IMR-90 (cell line): Measurements from ENCODE around the gene ACE. TPM values are rescaled to one million over a fixed set of nuclear protein-coding genes. Genes with fewer than 3 reads are reported as not detected.
A peak's percentile ranks its signal among the peaks of the same experiment; 100 is the strongest.

Source experiments
- ATAC-seq: fragments of 200-7000 bp; cut with Tn5 transposase; 2 replicates; pipeline ENCODE4 v1.9.1; 2020; ENCODE audit warnings: low read depth, mild to moderate bottlenecking, moderate library complexity
- BruUV-seq: library from RNA; stranded (reverse); fragments of 400-500 nt; replicated peaks from 2 replicates; lab custom pipeline; 2021; lab: Mats Ljungman, UMichigan
- CTCF ChIA-PET: fragments of 300-600 bp; formaldehyde crosslinking; extraction: SDS; loops from one replicate; lab custom pipeline; 2021; ENCODE audit warnings: antibody characterized with exemption; lab: Yijun Ruan, JAX
- POLR2A ChIA-PET: fragments of 300-600 bp; sonication (Branson Sonifier 250); formaldehyde crosslinking; loops from one replicate; lab custom pipeline; 2022; ENCODE audit warnings: antibody characterized with exemption; ENCODE audit not compliant: unreplicated experiment; lab: Charles Lee
- DNase-seq: peaks from one replicate; pipeline ENCODE4 v3.0.0; 2013
- H2AFZ ChIP-seq: replicated peaks from 2 replicates; pipeline ENCODE3; 2013; ENCODE audit warnings: low read length, mild to moderate bottlenecking; ENCODE audit not compliant: poor library complexity
- H2AK5ac ChIP-seq: 2 replicates; pipeline ENCODE4 v1.6.1; 2013; ENCODE audit warnings: low read depth, low read length, inconsistent platforms
- H2AK9ac ChIP-seq: replicated peaks from 2 replicates; pipeline ENCODE3; 2013; ENCODE audit warnings: mild to moderate bottlenecking, low read depth, low read length, moderate library complexity; ENCODE audit not compliant: poor library complexity
- H2BK120ac ChIP-seq: 2 replicates; pipeline ENCODE4 v1.6.1; 2013; ENCODE audit warnings: low read depth, low read length, inconsistent platforms
- H2BK15ac ChIP-seq: 3 replicates; pipeline ENCODE4 v1.6.1; 2013; ENCODE audit warnings: low read depth, low read length, inconsistent platforms
- H2BK20ac ChIP-seq: 2 replicates; pipeline ENCODE4 v1.6.1; 2013; ENCODE audit warnings: low read depth, mild to moderate bottlenecking, inconsistent platforms, low read length, moderate library complexity
- H2BK5ac ChIP-seq: 2 replicates; pipeline ENCODE4 v1.6.1; 2013; ENCODE audit warnings: mild to moderate bottlenecking, low read depth, low read length, inconsistent platforms; ENCODE audit not compliant: poor library complexity, severe bottlenecking
- H3K14ac ChIP-seq: replicated peaks from 2 replicates; pipeline ENCODE4 v1.6.1; 2013; ENCODE audit warnings: low read depth, low read length, inconsistent platforms
- H3K18ac ChIP-seq: 2 replicates; pipeline ENCODE4 v1.6.1; 2013; ENCODE audit warnings: low read depth, low read length, control low read depth
- H3K23ac ChIP-seq: 2 replicates; pipeline ENCODE4 v1.6.1; 2013; ENCODE audit warnings: low read depth, low read length, inconsistent platforms
- H3K27ac ChIP-seq: 2 replicates; pipeline ENCODE4 v1.5.1; 2013; ENCODE audit warnings: mild to moderate bottlenecking, control low read depth, low read length; ENCODE audit not compliant: insufficient read depth
- H3K27me3 ChIP-seq: 2 replicates; pipeline ENCODE4 v1.6.1; 2013; ENCODE audit warnings: low read length; ENCODE audit not compliant: control insufficient read depth, insufficient read depth
- H3K36me3 ChIP-seq: 2 replicates; pipeline ENCODE4 v1.6.1; 2013; ENCODE audit warnings: low read length, mixed read lengths; ENCODE audit not compliant: control insufficient read depth, insufficient read depth
- H3K4ac ChIP-seq: 2 replicates; pipeline ENCODE4 v1.6.1; 2013; ENCODE audit warnings: low read depth, low read length, inconsistent platforms
- H3K4me1 ChIP-seq: 2 replicates; pipeline ENCODE4 v1.6.1; 2013; ENCODE audit warnings: low read length, mixed read lengths; ENCODE audit not compliant: control insufficient read depth, insufficient read depth
- H3K4me2 ChIP-seq: 2 replicates; pipeline ENCODE4 v1.6.1; 2013; ENCODE audit warnings: low read depth, mild to moderate bottlenecking, control low read depth, low read length, moderate library complexity
- H3K4me3 ChIP-seq: 2 replicates; pipeline ENCODE4 v1.5.1; 2013; ENCODE audit warnings: low read depth, mild to moderate bottlenecking, control low read depth, low read length, moderate library complexity; ENCODE audit not compliant: insufficient read depth
- H3K56ac ChIP-seq: 2 replicates; pipeline ENCODE4 v1.6.1; 2013; ENCODE audit warnings: low read length, inconsistent platforms; ENCODE audit not compliant: insufficient read depth; ENCODE audit errors: extremely low read depth
- H3K79me1 ChIP-seq, 2 experiments: 2 replicates each; pipeline ENCODE4 v1.6.1; 2013; ENCODE audit warnings: low read length in 2 of 2, inconsistent platforms in 1 of 2, low read depth in 1 of 2
- H3K9ac ChIP-seq: 2 replicates; pipeline ENCODE4 v1.6.1; 2013; ENCODE audit warnings: low read depth, low read length, control low read depth
- H3K9me1 ChIP-seq: 2 replicates; pipeline ENCODE4 v1.6.1; 2013; ENCODE audit warnings: low read length, inconsistent platforms; ENCODE audit not compliant: insufficient read depth
- H3K9me3 ChIP-seq: 2 replicates; pipeline ENCODE4 v1.6.1; 2013; ENCODE audit warnings: low read length; ENCODE audit not compliant: control insufficient read depth, insufficient read depth
- H4K20me1 ChIP-seq: 2 replicates; pipeline ENCODE4 v1.6.1; 2013; ENCODE audit warnings: low read length, inconsistent platforms; ENCODE audit not compliant: insufficient read depth
- H4K5ac ChIP-seq: 2 replicates; pipeline ENCODE4 v1.6.1; 2013; ENCODE audit warnings: mild to moderate bottlenecking, low read depth, low read length, control low read depth
- H4K8ac ChIP-seq, 2 experiments: 2 replicates each; pipeline ENCODE4 v1.6.1; 2013; ENCODE audit warnings: low read depth in 2 of 2, low read length in 2 of 2, control low read depth in 1 of 2, inconsistent platforms in 1 of 2
- H4K91ac ChIP-seq: 2 replicates; pipeline ENCODE4 v1.6.1; 2013; ENCODE audit warnings: low read depth, low read length, inconsistent platforms; ENCODE audit not compliant: insufficient read depth
- BHLHE40 ChIP-seq: fragments of 150-350 bp; IDR thresholded peaks from 2 replicates; pipeline ENCODE4 v1.6.1; 2016; ENCODE audit warnings: mild to moderate bottlenecking, low read depth, low read length
- CEBPB ChIP-seq: IDR thresholded peaks from 2 replicates; pipeline ENCODE4 v1.6.1; 2012; ENCODE audit warnings: low read depth, low read length, improper control_type of control experiment
- CHD1 ChIP-seq: IDR thresholded peaks from 2 replicates; pipeline ENCODE4 v1.6.1; 2012; ENCODE audit warnings: low read depth, low read length, improper control_type of control experiment
- CTCF ChIP-seq: conservative IDR thresholded peaks from 2 replicates; pipeline ENCODE4 v1.5.1; 2012; ENCODE audit warnings: mild to moderate bottlenecking, low read depth, low read length, improper control_type of control experiment
- FOS ChIP-seq: fragments of 150-350 bp; IDR thresholded peaks from 2 replicates; pipeline ENCODE4 v1.6.1; 2016; ENCODE audit warnings: low read depth, low read length
- MAFK ChIP-seq: IDR thresholded peaks from 2 replicates; pipeline ENCODE4 v1.6.1; 2012; ENCODE audit warnings: low read depth, low read length, improper control_type of control experiment
- MAZ ChIP-seq: IDR thresholded peaks from 2 replicates; pipeline ENCODE4 v1.6.1; 2012; ENCODE audit warnings: low read depth, mild to moderate bottlenecking, low read length, improper control_type of control experiment, moderate library complexity, borderline replicate concordance
- MXI1 ChIP-seq: IDR thresholded peaks from 2 replicates; pipeline ENCODE4 v1.6.1; 2012; ENCODE audit warnings: low read depth, mild to moderate bottlenecking, low read length, moderate library complexity, borderline replicate concordance
- NFE2L2 ChIP-seq: fragments of 150-350 bp; IDR thresholded peaks from 2 replicates; pipeline ENCODE4 v1.6.1; 2016; ENCODE audit warnings: low read depth, mild to moderate bottlenecking, low read length
- POLR2A ChIP-seq: IDR thresholded peaks from 2 replicates; pipeline ENCODE4 v1.6.1; 2012; ENCODE audit warnings: mild to moderate bottlenecking, low read depth, low read length
- RAD21 ChIP-seq: IDR thresholded peaks from 2 replicates; pipeline ENCODE4 v1.6.1; 2012; ENCODE audit warnings: low read length, improper control_type of control experiment
- RCOR1 ChIP-seq: IDR thresholded peaks from 2 replicates; pipeline ENCODE4 v1.6.1; 2012; ENCODE audit warnings: mild to moderate bottlenecking, low read length, improper control_type of control experiment; ENCODE audit not compliant: insufficient replicate concordance
- RFX5 ChIP-seq: IDR thresholded peaks from 2 replicates; pipeline ENCODE4 v1.8.0; 2012; ENCODE audit warnings: low read depth, mild to moderate bottlenecking, low read length, moderate library complexity
- SMC3 ChIP-seq: fragments of 150-350 bp; IDR thresholded peaks from 2 replicates; pipeline ENCODE4 v1.6.1; 2016; ENCODE audit warnings: low read depth, mild to moderate bottlenecking, antibody characterized with exemption, low read length, moderate library complexity
- WGBS, 2 experiments: methylation state at CpG; one replicate each; pipeline versions ENCODE4 v1.1.5 to v1.1.7; 2013; ENCODE audit warnings: missing lambda C conversion rate in 2 of 2; ENCODE audit not compliant: insufficient read length in 1 of 2; ENCODE audit errors: extremely low coverage in 2 of 2; 5-methylcytosine and 5-hydroxymethylcytosine counted together
- dilution Hi-C: fragments of 300-500 bp; cut with HindIII; formaldehyde crosslinking; loops from one replicate; pipeline ENCODE4 v1.14.3; 2018; ENCODE audit warnings: low sequenced_read_pairs; ENCODE audit not compliant: unreplicated experiment
- in situ Hi-C: fragments of 300-500 bp; cut with MboI; formaldehyde crosslinking; loops from 3 replicates; pipeline ENCODE4 v1.14.3; 2019; ENCODE audit warnings: low sequenced_read_pairs, inconsistent platforms, mixed read lengths
- intact Hi-C: fragments of 100-400 bp; cut with micrococcal nuclease; formaldehyde crosslinking; loops from 2 replicates; pipeline ENCODE4 v1.10.0; 2022
- polyA plus RNA-seq, 3 experiments: library from polyadenylated mRNA; depleted of rRNA; stranded (reverse); fragments of >200 nt; gene quantifications; 2 replicates each; pipeline ENCODE4 v1.2.3, GENCODE V29; 2012; ENCODE audit warnings: low replicate concordance in 1 of 3
- total RNA-seq: library from RNA; depleted of rRNA; stranded (reverse); fragments of >200 nt; gene quantifications from 2 replicates; pipeline ENCODE4 v1.2.3, GENCODE V29; 2012
- TF ChIP-seq, protein P1 (sequence below): fragments of 150-350 bp; IDR thresholded peaks from 2 replicates; pipeline ENCODE4 v1.6.1; 2016; ENCODE audit warnings: low read depth, mild to moderate bottlenecking, low read length, moderate library complexity, borderline replicate concordance
- TF ChIP-seq, protein P2 (sequence below): fragments of 150-350 bp; IDR thresholded peaks from 2 replicates; pipeline ENCODE4 v1.6.1; 2017; ENCODE audit warnings: mild to moderate bottlenecking, antibody characterized with exemption, low read length, low read depth

The ACE gene
- total and polyA plus RNA-seq, 2 of the 4 experiments (the other 2 are of a cell fraction), result 1.4 to 5.8 TPM

GRCh38 chr17:63450551-63450950, 26.3 kb upstream of the ACE start:
- TF ChIP-seq CHD1 (no peak), BHLHE40 (no peak), MXI1 (no peak), MAFK (no peak), MAZ (no peak), FOS (no peak), NFE2L2 (no peak), CTCF (no peak), RFX5 (no peak), RCOR1 (no peak), RAD21 (no peak), POLR2A (no peak), CEBPB (no peak), SMC3 (no peak)
- TF ChIP-seq, protein P1, sequence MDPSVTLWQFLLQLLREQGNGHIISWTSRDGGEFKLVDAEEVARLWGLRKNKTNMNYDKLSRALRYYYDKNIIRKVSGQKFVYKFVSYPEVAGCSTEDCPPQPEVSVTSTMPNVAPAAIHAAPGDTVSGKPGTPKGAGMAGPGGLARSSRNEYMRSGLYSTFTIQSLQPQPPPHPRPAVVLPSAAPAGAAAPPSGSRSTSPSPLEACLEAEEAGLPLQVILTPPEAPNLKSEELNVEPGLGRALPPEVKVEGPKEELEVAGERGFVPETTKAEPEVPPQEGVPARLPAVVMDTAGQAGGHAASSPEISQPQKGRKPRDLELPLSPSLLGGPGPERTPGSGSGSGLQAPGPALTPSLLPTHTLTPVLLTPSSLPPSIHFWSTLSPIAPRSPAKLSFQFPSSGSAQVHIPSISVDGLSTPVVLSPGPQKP, result no peak
- TF ChIP-seq, protein P2, sequence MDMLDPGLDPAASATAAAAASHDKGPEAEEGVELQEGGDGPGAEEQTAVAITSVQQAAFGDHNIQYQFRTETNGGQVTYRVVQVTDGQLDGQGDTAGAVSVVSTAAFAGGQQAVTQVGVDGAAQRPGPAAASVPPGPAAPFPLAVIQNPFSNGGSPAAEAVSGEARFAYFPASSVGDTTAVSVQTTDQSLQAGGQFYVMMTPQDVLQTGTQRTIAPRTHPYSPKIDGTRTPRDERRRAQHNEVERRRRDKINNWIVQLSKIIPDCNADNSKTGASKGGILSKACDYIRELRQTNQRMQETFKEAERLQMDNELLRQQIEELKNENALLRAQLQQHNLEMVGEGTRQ, result no peak
- Histone ChIP-seq H4K20me1 (no peaks in the 10 kb centered on the region), H3K4me2 (no peak overlapping the region), H3K79me1 (no peaks in the 10 kb centered on the region), H2AK9ac (no peak overlapping the region), H3K9ac (no peak overlapping the region), H2AFZ (peak overlapping the region; percentile 75), H3K14ac (no peak overlapping the region), H3K23ac (no peak overlapping the region), H3K4me3 (no peak overlapping the region), H3K27ac (no peak overlapping the region), H2BK15ac (no peak overlapping the region), H3K18ac (no peak overlapping the region), H2BK20ac (no peak overlapping the region), H3K4me1 (peaks cover 6% of the 10 kb centered on the region), H2BK5ac (no peak overlapping the region), H2AK5ac (no peak overlapping the region), H3K27me3 (peaks cover 3% of the 10 kb centered on the region; the same call in 1 of the 2 replicates), H3K9me1 (0 out of 2 replicates have a peak, but pooled peaks cover 3% of the 10 kb centered on the region), H3K56ac (no peak overlapping the region), H4K91ac (no peak overlapping the region), H4K5ac (no peak overlapping the region), H3K36me3 (no peaks in the 10 kb centered on the region), H2BK120ac (no peak overlapping the region), H3K4ac (no peak overlapping the region), H3K9me3 (no peaks in the 10 kb centered on the region), H4K8ac (no peak overlapping the region)
- intact Hi-C loops, result no loop called here
- DNase-seq (peak; percentile 34), ATAC-seq (no peak)
- CTCF ChIA-PET, result no interaction called here
- dilution Hi-C loops, result no loop called here
- POLR2A ChIA-PET, result interaction anchor here (0.5 kb wide), 1 partner anchor 20 kb away, joined by 3 read pairs; no protein-coding TSS in a partner anchor
- WGBS, 2 experiments, result 10% methylated on average over 2 of the region's 11 CpGs; no CpG with 5 or more reads in 1 of the 2 experiments
- in situ Hi-C loops, result no loop called here
- BruUV-seq, result no TSS peak
